Hepatocyte (in vitro differentiated cells): ENCODE results near the gene RALGAPB. TPM values are rescaled to one million over a fixed set of nuclear protein-coding genes. Genes with fewer than 3 reads are reported as not detected.

Experiments used
- DNase-seq: peaks from one replicate; pipeline ENCODE4 v3.0.0-alpha.2; 2016; ENCODE audit warnings: low spot score
- H2AFZ ChIP-seq: fragments of 200-600 bp; sonication (generic); 2 replicates; pipeline ENCODE4 v1.6.0; 2016; ENCODE audit warnings: antibody characterized with exemption, mild to moderate bottlenecking
- H3K27ac ChIP-seq: fragments of 200-600 bp; sonication (generic); 2 replicates; pipeline ENCODE4 v1.5.1; 2016; ENCODE audit warnings: mild to moderate bottlenecking
- H3K27me3 ChIP-seq: fragments of 200-600 bp; sonication (generic); 2 replicates; pipeline ENCODE4 v1.6.1; 2016
- H3K36me3 ChIP-seq: fragments of 200-600 bp; sonication (generic); replicated peaks from 2 replicates; pipeline ENCODE4 v1.5.1; 2016; ENCODE audit warnings: low read depth; ENCODE audit not compliant: insufficient read depth
- H3K4me1 ChIP-seq: fragments of 200-600 bp; sonication (generic); 2 replicates; pipeline ENCODE4 v1.5.1; 2016; ENCODE audit warnings: mild to moderate bottlenecking, moderate library complexity; ENCODE audit not compliant: insufficient read depth
- H3K4me2 ChIP-seq: fragments of 200-600 bp; sonication (generic); 2 replicates; pipeline ENCODE4 v1.6.0; 2016
- H3K4me3 ChIP-seq: fragments of 200-600 bp; sonication (generic); 2 replicates; pipeline ENCODE4 v1.5.1; 2016; ENCODE audit warnings: mild to moderate bottlenecking
- H3K79me2 ChIP-seq: fragments of 200-600 bp; sonication (generic); 2 replicates; pipeline ENCODE4 v1.6.0; 2017; ENCODE audit warnings: mild to moderate bottlenecking
- H3K9me2 ChIP-seq: fragments of 200-600 bp; sonication (generic); replicated peaks from 2 replicates; pipeline ENCODE4 v1.6.0; 2017; ENCODE audit warnings: mild to moderate bottlenecking; ENCODE audit not compliant: insufficient read depth
- H3K9me3 ChIP-seq: fragments of 200-600 bp; sonication (generic); 2 replicates; pipeline ENCODE4 v1.5.1; 2016; ENCODE audit warnings: low read depth, mild to moderate bottlenecking
- H4K20me1 ChIP-seq: fragments of 200-600 bp; sonication (generic); 2 replicates; pipeline ENCODE4 v1.6.0; 2016; ENCODE audit warnings: mild to moderate bottlenecking; ENCODE audit not compliant: insufficient read depth, poor library complexity, severe bottlenecking
- CTCF ChIP-seq: fragments of 200-600 bp; sonication (generic); IDR thresholded peaks from 2 replicates; pipeline ENCODE4 v1.5.1; 2016; ENCODE audit warnings: antibody characterized with exemption, mild to moderate bottlenecking; ENCODE audit not compliant: poor library complexity
- EZH2 ChIP-seq: fragments of 200-600 bp; sonication (generic); IDR thresholded peaks from 2 replicates; pipeline ENCODE4 v1.6.1; 2016; ENCODE audit warnings: antibody characterized with exemption, mild to moderate bottlenecking, borderline replicate concordance
- EZH2phosphoT487 ChIP-seq: fragments of 200-600 bp; sonication (generic); IDR thresholded peaks from one replicate; pipeline ENCODE4 v1.6.1; 2018; ENCODE audit warnings: antibody characterized with exemption, mild to moderate bottlenecking, low read depth, moderate library complexity; ENCODE audit not compliant: unreplicated experiment, severe bottlenecking
- WGBS: methylation state at CpG from one replicate; pipeline ENCODE4 v1.1.6; 2016; ENCODE audit warnings: low lambda C conversion rate; ENCODE audit errors: missing lambda C conversion rate; 5-methylcytosine and 5-hydroxymethylcytosine counted together
- polyA plus RNA-seq: library from polyadenylated mRNA; unstranded; fragments of >200 nt; fragmentation: Nextera tagmentation; extraction: Ambion mirVana; gene quantifications from 2 replicates; pipeline ENCODE4 v1.2.1, GENCODE V29; 2016
- total RNA-seq: library from RNA; depleted of rRNA; stranded (reverse); fragments of >200 nt; gene quantifications from 2 replicates; pipeline ENCODE4 v1.2.3, GENCODE V29; 2014

RALGAPB gene
- total and polyA plus RNA-seq, 2 experiments from 2014 or later = 7.7 to 31.8 TPM

GRCh38 chr20:38433304-38433972 is 39.2 kb upstream of the RALGAPB start:
- WGBS = 86% methylated on average over 9 of the region's 9 CpGs

GRCh38 chr20:38434301-38434741 is 38.3 kb upstream of the RALGAPB start:
- H3K4me1 ChIP-seq = peaks cover 8% of the 10 kb centered on the region
- peak overlapping the region; percentile 79 for H3K4me2 ChIP-seq
- DNase-seq = peak; percentile 45
- peaks cover 31% of the 10 kb centered on the region for H4K20me1 ChIP-seq
- no peaks in the 10 kb centered on the region for H3K36me3 ChIP-seq
- no peaks in the 10 kb centered on the region for H3K27me3 ChIP-seq
- H3K79me2 ChIP-seq = peaks cover 55% of the 10 kb centered on the region
- no peaks in the 10 kb centered on the region for H3K9me3 ChIP-seq
- H3K9me2 ChIP-seq = no peaks in the 10 kb centered on the region
- peak overlapping the region; percentile 72 for H3K4me3 ChIP-seq
- H2AFZ ChIP-seq = peak overlapping the region; percentile 97
- H3K27ac ChIP-seq = peak overlapping the region; percentile 91
- no peak for TF ChIP-seq EZH2
- TF ChIP-seq CTCF = no peak
- TF ChIP-seq EZH2phosphoT487 = no peak
- WGBS = 5% methylated on average over 16 of the region's 16 CpGs

More at GRCh38 chr20:38433304-38433972, 39.2 kb upstream of the RALGAPB start:
- Histone ChIP-seq H3K4me1 (peaks cover 8% of the 10 kb centered on the region), H2AFZ (no peak overlapping the region), H3K4me2 (peak overlapping the region; percentile 79), H4K20me1 (peaks cover 36% of the 10 kb centered on the region), H3K36me3 (no peaks in the 10 kb centered on the region), H3K4me3 (peak overlapping the region; percentile 72), H3K79me2 (peaks cover 55% of the 10 kb centered on the region), H3K9me3 (no peaks in the 10 kb centered on the region), H3K27ac (no peak overlapping the region), H3K27me3 (no peaks in the 10 kb centered on the region), H3K9me2 (no peaks in the 10 kb centered on the region)
- DNase-seq = no peak
- TF ChIP-seq EZH2phosphoT487 (no peak), EZH2 (no peak), CTCF (no peak)

- Histone ChIP-seq H4K20me1 (peaks cover 29% of the 10 kb centered on the region), H3K9me2 (no peaks in the 10 kb centered on the region), H3K9me3 (no peaks in the 10 kb centered on the region), H3K27me3 (no peaks in the 10 kb centered on the region), H3K4me1 (peaks cover 8% of the 10 kb centered on the region), H3K27ac (peak within 1 kb of the TSS; percentile 91), H3K4me3 (peak within 1 kb of the TSS; percentile 72), H2AFZ (peak within 1 kb of the TSS; percentile 97), H3K4me2 (peak within 1 kb of the TSS; percentile 79), H3K36me3 (no peaks in the 10 kb centered on the region), H3K79me2 (peaks cover 51% of the 10 kb centered on the region)
- TF ChIP-seq EZH2 = no peak
- peak; percentile 99 for TF ChIP-seq CTCF
- no peak for TF ChIP-seq EZH2phosphoT487
- DNase-seq = peak; percentile 95
- WGBS = 2% methylated on average over 65 of the region's 65 CpGs
These were observed 37.7 kb upstream of the RALGAPB start, which contains the start of gene SNHG17 for GRCh38 chr20:38434770-38435554. SNHG17 (minus strand) TSS chr20:38435328.
